Adrenal gland (tissue), 12 donors: ENCODE measurements around the gene ABLIM1. TPM values are rescaled to one million over a fixed set of nuclear protein-coding genes. Genes with fewer than 3 reads are reported as not detected.

Experiments used
- DNase-seq, 7 donors: peaks; one replicate each; pipeline ENCODE4 v3.0.0-alpha.2; 2019 to 2020
- H3K27ac ChIP-seq, 5 donors: fragments of 200-600 bp; sonication (generic) in 4 of 5; 1 replicate in 3 of 5; 2 replicates in 2 of 5; pipeline versions ENCODE4 v1.5.1 to v1.8.0; 2016 to 2020; ENCODE audit warnings: mild to moderate bottlenecking in 1 of 5
- H3K27me3 ChIP-seq: fragments of 200-600 bp; 2 replicates; pipeline ENCODE4 v1.8.0; 2021
- H3K36me3 ChIP-seq, 2 donors: fragments of 200-600 bp; replicated peaks in 1 of 2; 1 replicate in 1 of 2; 2 replicates in 1 of 2; pipeline versions ENCODE4 v1.5.1 to v1.8.0; 2018 to 2022
- H3K4me1 ChIP-seq, 2 donors: fragments of 200-600 bp; replicated peaks in 1 of 2; 1 replicate in 1 of 2; 2 replicates in 1 of 2; pipeline versions ENCODE4 v1.5.1 to v1.8.0; 2018 to 2021
- H3K4me3 ChIP-seq, 4 donors: fragments of 200-600 bp; sonication (generic) in 3 of 4; one replicate each; pipeline ENCODE4 v1.5.1; 2016 to 2018
- H3K9me3 ChIP-seq, 3 donors: fragments of 200-600 bp; sonication (generic) in 1 of 3; replicated peaks in 1 of 3; 1 replicate in 2 of 3; 2 replicates in 1 of 3; pipeline versions ENCODE4 v1.5.1 to v1.8.0; 2016 to 2021
- POLR2A ChIP-seq, 2 donors: fragments of 450-650 bp; IDR thresholded peaks; one replicate each; pipeline ENCODE4 v1.6.1; 2017; ENCODE audit warnings: antibody characterized with exemption in 2 of 2, mild to moderate bottlenecking in 2 of 2, moderate library complexity in 1 of 2
- WGBS, 4 donors: extraction: QIAGEN DNeasy Blood & Tissue Kit in 2 of 4; methylation state at CpG; one replicate each; pipeline versions ENCODE4 v1.1.5 to v1.1.7; 2013 to 2017; 5-methylcytosine and 5-hydroxymethylcytosine counted together
- intact Hi-C, 2 donors: fragments of 100-400 bp; cut with DNase I; formaldehyde crosslinking; loops; one replicate each; pipeline versions ENCODE4 v1.14.1 to v1.15.0; 2022 to 2023
- polyA plus RNA-seq, 3 donors: library from polyadenylated mRNA; stranded (reverse); fragments of 200-250 nt in 2 of 3; fragments of 350-450 nt in 1 of 3; fragmentation: Illumina TruSeq in 1 of 3; extraction: RNeasy Lipid Tissue Mini Kit (QIAGEN cat#74804) in 1 of 3; gene quantifications; one replicate each; pipeline ENCODE4 v1.2.3, GENCODE V29; 2013 to 2014
- total RNA-seq, 9 donors: library from RNA; depleted of rRNA in 4 of 9; stranded (reverse); fragments of >200 nt in 4 of 9; fragments of 120-200 nt in 1 of 9; fragmentation: NEBNext Ultra II Directional in 1 of 9; extraction: Animal tissue kit (Norgen Biotek cat#: 25700) in 1 of 9; gene quantifications; one replicate each; pipeline versions ENCODE4 v1.1.0 to v1.2.4, GENCODE V29; 2013 to 2023
- TF ChIP-seq, protein P1 (sequence below), 6 experiments: fragments of 450-650 bp in 4 of 6; fragments of 200-600 bp in 2 of 6; sonication (generic) in 1 of 6; IDR thresholded peaks; 1 replicate in 5 of 6; 2 replicates in 1 of 6; pipeline versions ENCODE4 v1.5.1 to v1.8.0; 2016 to 2021; ENCODE audit warnings: antibody characterized with exemption in 6 of 6, mild to moderate bottlenecking in 2 of 6, moderate library complexity in 1 of 6
- donor health status: healthy with polysubstance abuse.
- donor health status: Bipolar disorder and iron deficiency.
- donor health status: DM: yes; HTN: yes; CAD: no.
- donor health status: DM: no; HTN: no; CAD: no.
- donor health status: DM: no; HTN: no; CAD: no.
- donor health status: DM: yes; HTN: yes; CAD: no.

ABLIM1 gene
- total and polyA plus RNA-seq, 12 donors: 7.9 to 430 (median 185) TPM

DNA sequence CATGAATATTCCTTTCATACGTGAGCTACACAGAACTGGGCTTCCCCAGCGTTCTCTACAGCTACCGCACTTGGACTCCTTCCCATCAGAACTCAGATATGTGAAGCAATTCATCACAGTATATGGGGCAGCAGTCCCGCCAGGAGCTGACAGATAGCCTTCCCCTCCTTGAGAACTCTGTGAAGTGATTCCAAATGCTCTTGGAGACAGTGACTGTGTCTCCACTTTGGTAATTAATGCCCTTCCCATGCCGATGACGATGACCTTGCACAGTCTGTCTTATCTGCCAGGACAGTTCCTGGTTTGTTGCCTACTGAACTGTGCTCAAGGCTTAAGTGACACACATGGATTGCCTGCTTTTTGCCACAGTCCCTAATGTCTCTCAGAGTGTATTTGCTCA lies 178.8 kb downstream of the ABLIM1 start:
- peak in 1 of 2 donors; percentile 34 for TF ChIP-seq POLR2A (IDR thresholded peaks at IDR 0.05)
- TF ChIP-seq, protein P1, sequence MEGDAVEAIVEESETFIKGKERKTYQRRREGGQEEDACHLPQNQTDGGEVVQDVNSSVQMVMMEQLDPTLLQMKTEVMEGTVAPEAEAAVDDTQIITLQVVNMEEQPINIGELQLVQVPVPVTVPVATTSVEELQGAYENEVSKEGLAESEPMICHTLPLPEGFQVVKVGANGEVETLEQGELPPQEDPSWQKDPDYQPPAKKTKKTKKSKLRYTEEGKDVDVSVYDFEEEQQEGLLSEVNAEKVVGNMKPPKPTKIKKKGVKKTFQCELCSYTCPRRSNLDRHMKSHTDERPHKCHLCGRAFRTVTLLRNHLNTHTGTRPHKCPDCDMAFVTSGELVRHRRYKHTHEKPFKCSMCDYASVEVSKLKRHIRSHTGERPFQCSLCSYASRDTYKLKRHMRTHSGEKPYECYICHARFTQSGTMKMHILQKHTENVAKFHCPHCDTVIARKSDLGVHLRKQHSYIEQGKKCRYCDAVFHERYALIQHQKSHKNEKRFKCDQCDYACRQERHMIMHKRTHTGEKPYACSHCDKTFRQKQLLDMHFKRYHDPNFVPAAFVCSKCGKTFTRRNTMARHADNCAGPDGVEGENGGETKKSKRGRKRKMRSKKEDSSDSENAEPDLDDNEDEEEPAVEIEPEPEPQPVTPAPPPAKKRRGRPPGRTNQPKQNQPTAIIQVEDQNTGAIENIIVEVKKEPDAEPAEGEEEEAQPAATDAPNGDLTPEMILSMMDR (IDR thresholded peaks at IDR 0.05): no peak
- no peak overlapping the region for H3K4me3 ChIP-seq
- peak overlapping the region in 2 of 5 donors; percentile 18 to 47 for H3K27ac ChIP-seq
- H3K4me1 ChIP-seq: peaks cover 13 to 44% of the 10 kb centered on the region in 2 donors
- intact Hi-C loops: loop anchor here (10.0 kb wide), 3 partner anchors 215 to 305 kb away; no protein-coding TSS in a partner anchor
- peak; percentile 75 to 96 (median 92) for DNase-seq
- H3K36me3 ChIP-seq: peaks cover 0 to 4% of the 10 kb centered on the region in 2 donors
- no peaks in the 10 kb centered on the region for H3K9me3 ChIP-seq
- H3K27me3 ChIP-seq: no peaks in the 10 kb centered on the region
- 24 to 27% (median 24%) methylated on average over 6 of the region's 6 CpGs for WGBS, 4 donors

DNA sequence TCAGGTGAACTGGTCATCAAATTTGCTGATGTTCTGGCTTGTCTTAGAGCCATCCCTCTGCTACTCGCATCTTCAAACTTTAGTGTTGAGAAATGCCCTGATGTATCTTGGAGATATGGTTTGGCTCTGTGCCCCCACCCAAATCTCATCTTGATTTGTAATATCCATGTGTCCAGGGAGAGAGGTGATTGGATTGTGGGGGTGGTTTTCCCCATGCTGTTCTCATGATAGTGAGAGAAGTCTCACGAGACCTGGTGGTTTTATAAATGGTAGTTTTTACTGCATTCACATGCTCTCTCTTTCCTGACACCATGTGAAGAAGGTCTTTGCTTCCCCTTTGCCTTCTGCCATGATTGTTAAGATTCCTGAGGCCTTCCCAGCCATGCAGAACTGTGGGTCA lies 179.8 kb downstream of the ABLIM1 start:
- H3K27ac ChIP-seq: no peak overlapping the region
- H3K9me3 ChIP-seq: no peaks in the 10 kb centered on the region
- no peaks in the 10 kb centered on the region for H3K27me3 ChIP-seq
- 91 to 97% (median 94%) methylated on average over 2 of the region's 2 CpGs for WGBS, 4 donors
- H3K4me1 ChIP-seq: peaks cover 13 to 43% of the 10 kb centered on the region in 2 donors
- intact Hi-C loops: loop anchor here (10.0 kb wide), 3 partner anchors 217 to 307 kb away; no protein-coding TSS in a partner anchor
- TF ChIP-seq, protein P1 (IDR thresholded peaks at IDR 0.05): no peak
- TF ChIP-seq POLR2A (IDR thresholded peaks at IDR 0.05): no peak
- peaks cover 0 to 4% of the 10 kb centered on the region in 2 donors for H3K36me3 ChIP-seq
- no peak overlapping the region for H3K4me3 ChIP-seq
- no peak for DNase-seq

DNA sequence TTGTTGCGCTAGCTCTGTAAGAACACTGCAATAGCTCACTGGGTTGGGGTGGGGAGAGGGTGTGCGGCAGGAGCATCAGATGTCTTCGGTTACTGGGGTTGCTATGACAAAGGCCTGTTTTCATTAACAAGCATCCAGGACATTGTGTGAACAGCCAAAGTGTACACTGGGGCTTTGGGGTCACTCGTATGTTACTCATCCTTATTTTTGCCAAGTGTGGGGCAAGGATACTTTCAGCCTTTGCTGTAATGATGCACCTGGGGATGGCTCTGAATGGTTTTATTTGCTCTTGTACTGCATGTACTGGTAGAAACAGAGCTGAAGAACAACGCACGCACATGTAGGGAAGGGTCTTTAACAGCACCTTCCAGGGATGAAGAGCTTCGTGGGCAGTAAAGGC lies 180.8 kb downstream of the ABLIM1 start:
- no peaks in the 10 kb centered on the region for H3K27me3 ChIP-seq
- DNase-seq: no peak
- H3K4me1 ChIP-seq: peaks cover 13 to 33% of the 10 kb centered on the region in 2 donors
- H3K4me3 ChIP-seq: no peak overlapping the region
- H3K9me3 ChIP-seq: no peaks in the 10 kb centered on the region
- TF ChIP-seq POLR2A (IDR thresholded peaks at IDR 0.05): no peak
- TF ChIP-seq, protein P1 (IDR thresholded peaks at IDR 0.05): no peak
- H3K36me3 ChIP-seq: peaks cover 0 to 4% of the 10 kb centered on the region in 2 donors
- WGBS, 4 donors: 88 to 95% (median 92%) methylated on average over 7 of the region's 7 CpGs
- intact Hi-C loops: loop anchor here (10.0 kb wide), 3 partner anchors 218 to 308 kb away; no protein-coding TSS in a partner anchor
- peak overlapping the region in 1 of 5 donors; percentile 4 for H3K27ac ChIP-seq

DNA sequence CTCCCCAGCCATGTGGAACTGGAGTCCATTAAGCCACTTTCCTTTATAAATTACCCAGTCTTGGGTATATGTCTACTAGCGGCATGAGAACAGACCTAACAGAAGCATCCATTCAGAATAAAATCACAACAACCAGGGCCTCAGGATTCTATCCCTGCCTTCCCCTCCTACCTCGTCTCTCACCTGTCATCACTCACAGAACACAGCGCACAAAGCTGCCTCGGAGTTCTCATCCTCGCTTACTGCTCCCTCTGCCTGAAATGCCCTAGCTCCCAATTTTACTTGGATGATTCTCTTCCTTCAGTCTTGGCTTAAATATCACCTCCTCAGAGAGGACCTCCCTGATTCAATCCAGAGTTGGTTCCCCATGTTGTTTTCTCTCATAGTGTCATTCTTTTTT lies 183.1 kb downstream of the ABLIM1 start:
- intact Hi-C loops: loop anchor here (5.0 to 10.0 kb wide), 4 partner anchors 72 to 310 kb away; no protein-coding TSS in a partner anchor
- Histone ChIP-seq H3K27ac (no peak overlapping the region), H3K4me1 (peaks cover 20 to 29% of the 10 kb centered on the region in 2 donors)

More for the DNA sequence above, 183.1 kb downstream of the ABLIM1 start:
- TF ChIP-seq, protein P1 (IDR thresholded peaks at IDR 0.05): no peak
- Histone ChIP-seq H3K9me3 (no peaks in the 10 kb centered on the region), H3K4me3 (no peak overlapping the region), H3K36me3 (peaks cover 0 to 5% of the 10 kb centered on the region in 2 donors), H3K27me3 (no peaks in the 10 kb centered on the region)
- 96 to 100% (median 97%) methylated on average over 5 of the region's 5 CpGs for WGBS, 4 donors
- no peak for DNase-seq
